Nucleus accumbens (tissue), 56 donors: ENCODE measurements around the gene RNLS.

Experiments
- DNase-seq, 56 donors: peaks; one replicate each; lab custom pipeline; 2025; lab: John Stamatoyannopoulos, UW

The RNLS gene

GRCh38 chr10:88273567-88273966 lies 309.6 kb downstream of the RNLS start:
- no peak for DNase-seq

- DNase-seq, result no peak
These were observed 311.2 kb downstream of the RNLS start for GRCh38 chr10:88271761-88272543.

GRCh38 chr10:88270871-88271713 lies 312.0 kb downstream of the RNLS start:
- DNase-seq, result peak in 1 of 56 donors; percentile 1

- no peak for DNase-seq
These were observed 312.9 kb downstream of the RNLS start for GRCh38 chr10:88270061-88270808.

- DNase-seq, result no peak
These were observed 320.4 kb downstream of the RNLS start for GRCh38 chr10:88262591-88263234.

- DNase-seq, result no peak
These were observed 322.0 kb downstream of the RNLS start for GRCh38 chr10:88261152-88261551.

GRCh38 chr10:88260329-88261051 lies 322.6 kb downstream of the RNLS start:
- no peak for DNase-seq

GRCh38 chr10:88259381-88259780 lies 323.7 kb downstream of the RNLS start:
- no peak for DNase-seq

- no peak for DNase-seq
These were observed 326.2 kb downstream of the RNLS start for GRCh38 chr10:88256886-88257285.

- no peak for DNase-seq
These were observed 327.0 kb downstream of the RNLS start for GRCh38 chr10:88256013-88256680.

- no peak for DNase-seq
These were observed 329.0 kb downstream of the RNLS start for GRCh38 chr10:88254091-88254490.

- no peak for DNase-seq
These were observed 329.5 kb downstream of the RNLS start for GRCh38 chr10:88253622-88254021.

- no peak for DNase-seq
These were observed 330.0 kb downstream of the RNLS start for GRCh38 chr10:88253128-88253527.

GRCh38 chr10:88249450-88249849 lies 333.7 kb downstream of the RNLS start:
- DNase-seq, result no peak

- DNase-seq, result no peak
These were observed 336.4 kb downstream of the RNLS start for GRCh38 chr10:88246675-88247074.

- peak in 2 of 56 donors; percentile 5 to 15 for DNase-seq
These were observed 337.1 kb downstream of the RNLS start for GRCh38 chr10:88245974-88246511.

- DNase-seq, result no peak
These were observed 338.1 kb downstream of the RNLS start for GRCh38 chr10:88244781-88245625.
